ENCODE results near the gene NRG4. TPM values are rescaled to one million over a fixed set of nuclear protein-coding genes. Genes with fewer than 3 reads are reported as not detected.

NRG4 gene
- total RNA-seq, 1 donor from 2014 or later: 2.2 TPM

- Histone ChIP-seq H3K27me3 (ENCODE audit: low read depth) (no peaks in the 10 kb centered on the region), H3K9me3 (no peaks in the 10 kb centered on the region), H3K4me1 (no peaks in the 10 kb centered on the region), H3K4me3 (no peak overlapping the region), H3K36me3 (no peaks in the 10 kb centered on the region), H3K27ac (no peak overlapping the region)
- DNase-seq: no peak
- no peak for ATAC-seq
- intact Hi-C loops (cut with DNase I): no loop called here
- TF ChIP-seq, protein P1, sequence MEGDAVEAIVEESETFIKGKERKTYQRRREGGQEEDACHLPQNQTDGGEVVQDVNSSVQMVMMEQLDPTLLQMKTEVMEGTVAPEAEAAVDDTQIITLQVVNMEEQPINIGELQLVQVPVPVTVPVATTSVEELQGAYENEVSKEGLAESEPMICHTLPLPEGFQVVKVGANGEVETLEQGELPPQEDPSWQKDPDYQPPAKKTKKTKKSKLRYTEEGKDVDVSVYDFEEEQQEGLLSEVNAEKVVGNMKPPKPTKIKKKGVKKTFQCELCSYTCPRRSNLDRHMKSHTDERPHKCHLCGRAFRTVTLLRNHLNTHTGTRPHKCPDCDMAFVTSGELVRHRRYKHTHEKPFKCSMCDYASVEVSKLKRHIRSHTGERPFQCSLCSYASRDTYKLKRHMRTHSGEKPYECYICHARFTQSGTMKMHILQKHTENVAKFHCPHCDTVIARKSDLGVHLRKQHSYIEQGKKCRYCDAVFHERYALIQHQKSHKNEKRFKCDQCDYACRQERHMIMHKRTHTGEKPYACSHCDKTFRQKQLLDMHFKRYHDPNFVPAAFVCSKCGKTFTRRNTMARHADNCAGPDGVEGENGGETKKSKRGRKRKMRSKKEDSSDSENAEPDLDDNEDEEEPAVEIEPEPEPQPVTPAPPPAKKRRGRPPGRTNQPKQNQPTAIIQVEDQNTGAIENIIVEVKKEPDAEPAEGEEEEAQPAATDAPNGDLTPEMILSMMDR (IDR thresholded peaks at IDR 0.05): no peak
These were observed 69.8 kb downstream of the NRG4 start for GRCh38 chr15:75942464-75942863.

GRCh38 chr15:75930866-75931265 lies 81.4 kb downstream of the NRG4 start:
- TF ChIP-seq, protein P1 (IDR thresholded peaks at IDR 0.05): no peak
- intact Hi-C loops (cut with DNase I): no loop called here
- DNase-seq (no peak), ATAC-seq (no peak)
- Histone ChIP-seq H3K4me1 (no peaks in the 10 kb centered on the region), H3K27me3 (ENCODE audit: low read depth) (no peaks in the 10 kb centered on the region), H3K9me3 (no peaks in the 10 kb centered on the region), H3K36me3 (peaks cover 51% of the 10 kb centered on the region), H3K4me3 (no peak overlapping the region), H3K27ac (no peak overlapping the region)

GRCh38 chr15:75929799-75930565 lies 82.2 kb downstream of the NRG4 start:
- ATAC-seq: no peak
- no peaks in the 10 kb centered on the region for H3K9me3 ChIP-seq
- no peak for DNase-seq
- TF ChIP-seq, protein P1 (IDR thresholded peaks at IDR 0.05): no peak
- H3K4me3 ChIP-seq: no peak overlapping the region
- intact Hi-C loops (cut with DNase I): no loop called here
- H3K27ac ChIP-seq: no peak overlapping the region
- no peaks in the 10 kb centered on the region for H3K27me3 ChIP-seq (ENCODE audit: low read depth)
- H3K4me1 ChIP-seq: no peaks in the 10 kb centered on the region
- H3K36me3 ChIP-seq: peaks cover 44% of the 10 kb centered on the region

GRCh38 chr15:75928680-75929608 lies 83.3 kb downstream of the NRG4 start:
- H3K36me3 ChIP-seq: peaks cover 34% of the 10 kb centered on the region
- H3K27me3 ChIP-seq (ENCODE audit: low read depth): no peaks in the 10 kb centered on the region
- H3K4me1 ChIP-seq: no peaks in the 10 kb centered on the region
- no peak overlapping the region for H3K27ac ChIP-seq
- intact Hi-C loops (cut with DNase I): no loop called here
- no peaks in the 10 kb centered on the region for H3K9me3 ChIP-seq
- DNase-seq (no peak), ATAC-seq (no peak)
- no peak overlapping the region for H3K4me3 ChIP-seq
- TF ChIP-seq, protein P1 (IDR thresholded peaks at IDR 0.05): no peak

- intact Hi-C loops (cut with DNase I): no loop called here
- Histone ChIP-seq H3K9me3 (no peaks in the 10 kb centered on the region), H3K27ac (no peak overlapping the region), H3K4me1 (peaks cover 4% of the 10 kb centered on the region), H3K4me3 (no peak overlapping the region), H3K27me3 (ENCODE audit: low read depth) (no peaks in the 10 kb centered on the region), H3K36me3 (peaks cover 23% of the 10 kb centered on the region)
- ATAC-seq: no peak
- TF ChIP-seq, protein P1 (IDR thresholded peaks at IDR 0.05): no peak
- DNase-seq: no peak
These were observed 84.6 kb downstream of the NRG4 start for GRCh38 chr15:75927601-75928000.
